ENCODE results near the gene MYOM3.

GRCh38 chr1:24161270-24161669 is 49.3 kb upstream of the MYOM3 start:
- TF ChIP-seq CTCF (IDR thresholded peaks at IDR 0.05) (no peak), POLR2AphosphoS5 (IDR thresholded peaks at IDR 0.05) (no peak)

Data from stomach (tissue), 4 donors.